SK-N-DZ (cell line): ENCODE measurements around the gene TIAL1.
"Not testable (repeated sequence)": the region's sequence is repeated elsewhere in the genome, so short reads cannot be mapped to it uniquely, and the experiment has no call there.

Experiments
- DNase-seq: peaks from one replicate; pipeline ENCODE4 v3.0.0-alpha.2; 2015; ENCODE audit warnings: low spot score

The TIAL1 gene

GRCh38 chr10:119614686-119615085 lies 17.9 kb upstream of the TIAL1 start:
- no peak for DNase-seq

GRCh38 chr10:119613741-119614140 lies 17.0 kb upstream of the TIAL1 start:
- DNase-seq: no peak

- no peak for DNase-seq
These were observed 14.7 kb upstream of the TIAL1 start for GRCh38 chr10:119611433-119611832.

GRCh38 chr10:119609516-119609915 lies 12.8 kb upstream of the TIAL1 start:
- DNase-seq: no peak

- peak; percentile 62 for DNase-seq
These were observed 11.8 kb upstream of the TIAL1 start for GRCh38 chr10:119608316-119609155.

GRCh38 chr10:119604468-119604867 lies 7.7 kb upstream of the TIAL1 start:
- DNase-seq: no peak

- DNase-seq: no peak
These were observed 5.7 kb upstream of the TIAL1 start for GRCh38 chr10:119602241-119603095.

GRCh38 chr10:119598397-119598796 lies 1.6 kb upstream of the TIAL1 start:
- DNase-seq: no peak

GRCh38 chr10:119597405-119598186 lies 832 bp upstream of the TIAL1 start:
- no peak for DNase-seq

GRCh38 chr10:119595676-119596515 lies 868 bp downstream of the TIAL1 start:
- DNase-seq: no peak

GRCh38 chr10:119595134-119595675 lies 1.6 kb downstream of the TIAL1 start:
- DNase-seq: no peak

- no peak for DNase-seq
These were observed 8.7 kb downstream of the TIAL1 start for GRCh38 chr10:119588071-119588470.

GRCh38 chr10:119578355-119578754 lies 18.4 kb downstream of the TIAL1 start:
- DNase-seq: no peak

- DNase-seq: no peak
These were observed 20.8 kb downstream of the TIAL1 start for GRCh38 chr10:119575991-119576390.

- no peak for DNase-seq
These were observed 21.3 kb downstream of the TIAL1 start for GRCh38 chr10:119575506-119575905.

- DNase-seq: no peak
These were observed 28.8 kb downstream of the TIAL1 start for GRCh38 chr10:119567978-119568377.

- no peak for DNase-seq
These were observed 34.7 kb downstream of the TIAL1 start for GRCh38 chr10:119562097-119562496.

- not testable (repeated sequence) for DNase-seq
These were observed 37.3 kb downstream of the TIAL1 start for GRCh38 chr10:119559511-119559910.

- not testable (repeated sequence) for DNase-seq
These were observed 40.7 kb downstream of the TIAL1 start for GRCh38 chr10:119556081-119556480.

- DNase-seq: no peak
These were observed 41.5 kb downstream of the TIAL1 start for GRCh38 chr10:119555178-119555784.
